PC-9 (cell line): Measurements from ENCODE around the gene ANP32B. TPM values are rescaled to one million over a fixed set of nuclear protein-coding genes. Genes with fewer than 3 reads are reported as not detected.

Experiments used
- BruUV-seq: library from RNA; stranded (reverse); fragments of 400-500 nt; replicated peaks from 2 replicates; lab custom pipeline; 2021; lab: Mats Ljungman, UMichigan
- CTCF ChIA-PET: fragments of 300-600 bp; sonication (Branson Sonifier 250); formaldehyde crosslinking; loops from one replicate; lab custom pipeline; 2022; ENCODE audit warnings: antibody characterized with exemption; lab: Charles Lee
- POLR2A ChIA-PET: fragments of 300-600 bp; sonication (Branson Sonifier 250); formaldehyde crosslinking; loops from one replicate; lab custom pipeline; 2022; ENCODE audit warnings: antibody characterized with exemption; ENCODE audit not compliant: unreplicated experiment; lab: Charles Lee
- DNase-seq, 2 experiments: peaks; one replicate each; pipeline versions ENCODE4 v3.0.0 to v3.0.0-alpha.2; 2015 to 2022; ENCODE audit warnings: mixed read lengths in 1 of 2
- H2AFZ ChIP-seq: fragments of 200-600 bp; sonication (generic); 2 replicates; pipeline ENCODE4 v1.8.1; 2017; ENCODE audit warnings: antibody characterized with exemption
- H3F3A ChIP-seq: fragments of 200-600 bp; sonication (generic); 2 replicates; pipeline ENCODE4 v1.8.1; 2017; ENCODE audit warnings: antibody characterized with exemption, mild to moderate bottlenecking, low read depth; ENCODE audit not compliant: insufficient read depth
- H3K27ac ChIP-seq: fragments of 200-600 bp; sonication (generic); 2 replicates; pipeline ENCODE4 v1.6.1; 2016; ENCODE audit warnings: mixed run types
- H3K27me3 ChIP-seq: fragments of 200-600 bp; sonication (generic); 2 replicates; pipeline ENCODE4 v1.6.1; 2016; ENCODE audit warnings: low read depth, mixed run types; ENCODE audit not compliant: insufficient read depth
- H3K36me3 ChIP-seq: fragments of 200-600 bp; sonication (generic); 2 replicates; pipeline ENCODE4 v1.6.1; 2016; ENCODE audit warnings: low read depth, mixed run types
- H3K4me1 ChIP-seq: fragments of 200-600 bp; sonication (generic); replicated peaks from 2 replicates; pipeline ENCODE4 v1.6.1; 2016; ENCODE audit warnings: mixed run types; ENCODE audit not compliant: insufficient read depth
- H3K4me2 ChIP-seq: fragments of 200-600 bp; sonication (generic); 2 replicates; pipeline ENCODE4 v1.6.1; 2017; ENCODE audit warnings: mixed run types
- H3K4me3 ChIP-seq: fragments of 200-600 bp; sonication (generic); 2 replicates; pipeline ENCODE4 v1.6.1; 2016; ENCODE audit warnings: mixed run types
- H3K79me2 ChIP-seq: fragments of 200-600 bp; sonication (generic); 2 replicates; pipeline ENCODE4 v1.6.1; 2017; ENCODE audit warnings: low read depth, mixed run types
- H3K9me2 ChIP-seq: fragments of 200-600 bp; sonication (generic); 2 replicates; pipeline ENCODE4 v1.8.1; 2017; ENCODE audit warnings: mild to moderate bottlenecking; ENCODE audit not compliant: insufficient read depth
- H3K9me3 ChIP-seq: fragments of 200-600 bp; sonication (generic); 2 replicates; pipeline ENCODE4 v1.8.1; 2016; ENCODE audit warnings: low read depth; ENCODE audit not compliant: insufficient read depth
- H4K20me1 ChIP-seq: fragments of 200-600 bp; sonication (generic); 2 replicates; pipeline ENCODE4 v1.8.1; 2017; ENCODE audit not compliant: insufficient read depth
- EZH2 ChIP-seq: fragments of 200-600 bp; sonication (generic); IDR thresholded peaks from 2 replicates; pipeline ENCODE4 v1.8.0; 2017; ENCODE audit warnings: antibody characterized with exemption, low read depth
- intact Hi-C: fragments of 100-400 bp; cut with micrococcal nuclease; formaldehyde crosslinking; loops from one replicate; pipeline ENCODE4 v1.10.0; 2022; ENCODE audit not compliant: unreplicated experiment
- total RNA-seq: library from RNA; stranded (reverse); gene quantifications from 2 replicates; pipeline ENCODE4 v1.2.3, GENCODE V29; 2021
- TF ChIP-seq, protein P1 (sequence below): fragments of 200-600 bp; sonication (generic); conservative IDR thresholded peaks from 2 replicates; pipeline ENCODE4 v1.6.1; 2017; ENCODE audit warnings: mixed run types, antibody characterized with exemption, mild to moderate bottlenecking, moderate library complexity

The ANP32B gene
- total RNA-seq, 1 experiment from 2014 or later = 280 TPM

DNA sequence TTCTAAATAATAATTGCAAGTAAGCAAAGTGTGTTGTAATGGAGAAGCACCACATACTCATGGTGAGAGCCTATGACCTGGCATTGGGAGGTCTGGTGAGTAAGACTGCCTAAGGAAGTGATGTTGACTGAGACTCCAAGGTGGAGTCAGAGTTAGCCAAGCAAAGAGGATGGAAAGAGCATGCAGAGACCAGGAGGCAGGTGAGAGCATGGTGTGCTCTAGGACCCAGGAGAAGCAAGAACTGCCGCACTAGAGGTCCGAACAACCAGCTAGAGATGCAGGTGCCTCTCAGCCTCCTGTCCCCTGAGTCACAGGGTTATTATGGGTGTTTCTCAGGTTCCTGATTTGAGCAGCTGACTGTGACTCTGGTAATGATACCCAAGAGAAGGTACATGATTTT, 27.3 kb downstream of the ANP32B start:
- H3K27ac ChIP-seq = no peak overlapping the region
- no peak overlapping the region for H2AFZ ChIP-seq
- peaks cover 78% of the 10 kb centered on the region for H3K36me3 ChIP-seq
- peaks cover 29% of the 10 kb centered on the region for H3K79me2 ChIP-seq
- H3K4me3 ChIP-seq = no peak overlapping the region
- no peaks in the 10 kb centered on the region for H3K4me1 ChIP-seq
- TF ChIP-seq EZH2 = no peak
- TF ChIP-seq, protein P1, sequence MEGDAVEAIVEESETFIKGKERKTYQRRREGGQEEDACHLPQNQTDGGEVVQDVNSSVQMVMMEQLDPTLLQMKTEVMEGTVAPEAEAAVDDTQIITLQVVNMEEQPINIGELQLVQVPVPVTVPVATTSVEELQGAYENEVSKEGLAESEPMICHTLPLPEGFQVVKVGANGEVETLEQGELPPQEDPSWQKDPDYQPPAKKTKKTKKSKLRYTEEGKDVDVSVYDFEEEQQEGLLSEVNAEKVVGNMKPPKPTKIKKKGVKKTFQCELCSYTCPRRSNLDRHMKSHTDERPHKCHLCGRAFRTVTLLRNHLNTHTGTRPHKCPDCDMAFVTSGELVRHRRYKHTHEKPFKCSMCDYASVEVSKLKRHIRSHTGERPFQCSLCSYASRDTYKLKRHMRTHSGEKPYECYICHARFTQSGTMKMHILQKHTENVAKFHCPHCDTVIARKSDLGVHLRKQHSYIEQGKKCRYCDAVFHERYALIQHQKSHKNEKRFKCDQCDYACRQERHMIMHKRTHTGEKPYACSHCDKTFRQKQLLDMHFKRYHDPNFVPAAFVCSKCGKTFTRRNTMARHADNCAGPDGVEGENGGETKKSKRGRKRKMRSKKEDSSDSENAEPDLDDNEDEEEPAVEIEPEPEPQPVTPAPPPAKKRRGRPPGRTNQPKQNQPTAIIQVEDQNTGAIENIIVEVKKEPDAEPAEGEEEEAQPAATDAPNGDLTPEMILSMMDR = no peak
- BruUV-seq = no TSS peak
- no peaks in the 10 kb centered on the region for H3K27me3 ChIP-seq
- CTCF ChIA-PET = no interaction called here
- intact Hi-C loops = loop anchor here (10.0 kb wide), 1 partner anchor 336 kb away; no protein-coding TSS in a partner anchor
- no peaks in the 10 kb centered on the region for H3K9me3 ChIP-seq
- no peak overlapping the region for H3K4me2 ChIP-seq
- H4K20me1 ChIP-seq = peaks cover 45% of the 10 kb centered on the region
- POLR2A ChIA-PET = no interaction called here
- H3F3A ChIP-seq = peaks cover 63% of the 10 kb centered on the region
- peak in 1 of 2 experiments; percentile 59 for DNase-seq
- H3K9me2 ChIP-seq = no peaks in the 10 kb centered on the region

DNA sequence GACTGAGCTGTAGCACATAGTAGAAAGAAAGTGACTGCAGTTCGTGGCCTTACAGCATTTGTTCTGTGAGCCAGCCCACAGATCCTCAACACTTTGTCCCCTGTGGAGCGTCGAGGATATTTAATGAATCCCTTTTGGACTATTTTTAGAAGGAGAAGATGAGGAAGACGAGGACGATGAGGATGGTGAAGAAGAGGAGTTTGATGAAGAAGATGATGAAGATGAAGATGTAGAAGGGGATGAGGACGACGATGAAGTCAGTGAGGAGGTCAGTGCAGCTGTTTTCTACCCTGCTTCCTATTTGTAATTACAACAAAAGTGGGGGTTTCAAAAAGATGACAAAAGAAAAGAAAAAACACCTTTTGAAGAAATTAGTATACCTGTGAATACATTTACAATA, 28.0 kb downstream of the ANP32B start:
- Histone ChIP-seq H2AFZ (no peak overlapping the region), H3K27me3 (no peaks in the 10 kb centered on the region), H3F3A (peaks cover 64% of the 10 kb centered on the region), H3K36me3 (peaks cover 74% of the 10 kb centered on the region), H3K4me2 (no peak overlapping the region), H3K27ac (no peak overlapping the region), H3K4me3 (no peak overlapping the region), H3K79me2 (peaks cover 25% of the 10 kb centered on the region), H3K9me2 (no peaks in the 10 kb centered on the region), H3K4me1 (no peaks in the 10 kb centered on the region), H3K9me3 (no peaks in the 10 kb centered on the region), H4K20me1 (peaks cover 43% of the 10 kb centered on the region)
- CTCF ChIA-PET = no interaction called here
- POLR2A ChIA-PET = no interaction called here
- intact Hi-C loops = loop anchor here (10.0 kb wide), 1 partner anchor 336 kb away; no protein-coding TSS in a partner anchor
- no TSS peak for BruUV-seq
- no peak for DNase-seq
- TF ChIP-seq, protein P1 = no peak
- TF ChIP-seq EZH2 = no peak

DNA sequence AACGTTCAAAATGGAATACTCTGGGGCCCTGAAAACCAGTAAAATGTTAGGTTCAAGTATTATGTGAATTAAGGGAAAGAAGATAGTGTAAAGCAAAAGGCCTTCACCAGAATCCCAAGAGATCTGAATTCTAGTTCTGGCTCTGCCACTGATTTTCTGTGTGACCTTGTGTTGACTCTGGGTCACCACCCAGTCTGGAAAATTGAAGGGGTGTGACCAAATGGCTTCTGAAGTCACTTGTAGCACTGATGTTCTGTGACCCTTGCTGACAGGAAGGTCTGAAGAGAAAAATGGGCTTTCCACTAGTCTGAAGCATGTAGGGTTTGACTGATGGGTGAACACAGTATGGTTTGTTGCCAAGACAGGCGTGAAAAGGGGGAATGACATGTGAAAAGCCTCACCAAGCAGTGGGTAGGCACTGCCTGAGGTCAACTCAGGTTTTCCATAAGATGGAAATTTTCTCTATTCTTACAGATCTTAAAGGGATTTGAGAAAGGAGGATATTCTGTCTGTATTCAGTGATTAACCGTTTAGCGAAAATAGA, 33.1 kb downstream of the ANP32B start:
- no peak overlapping the region for H3K4me3 ChIP-seq
- H3K27ac ChIP-seq = no peak overlapping the region
- H3K27me3 ChIP-seq = no peaks in the 10 kb centered on the region
- no peaks in the 10 kb centered on the region for H3K9me2 ChIP-seq
- peaks cover 12% of the 10 kb centered on the region; the same call in 1 of the 2 replicates for H4K20me1 ChIP-seq
- H3K9me3 ChIP-seq = no peaks in the 10 kb centered on the region
- H2AFZ ChIP-seq = no peak overlapping the region
- no peak for TF ChIP-seq EZH2
- TF ChIP-seq, protein P1 = no peak
- POLR2A ChIA-PET = no interaction called here
- peaks cover 42% of the 10 kb centered on the region for H3K36me3 ChIP-seq
- H3K79me2 ChIP-seq = no peaks in the 10 kb centered on the region
- H3F3A ChIP-seq = peaks cover 69% of the 10 kb centered on the region
- no peaks in the 10 kb centered on the region for H3K4me1 ChIP-seq
- no peak overlapping the region for H3K4me2 ChIP-seq
- no peak for DNase-seq
- CTCF ChIA-PET = no interaction called here
- intact Hi-C loops = loop anchor here (10.0 kb wide), 1 partner anchor 341 kb away; no protein-coding TSS in a partner anchor
- no TSS peak for BruUV-seq
